PC-3 (cell line): ENCODE results near the gene CROCC. TPM values are rescaled to one million over a fixed set of nuclear protein-coding genes. Genes with fewer than 3 reads are reported as not detected.
"Not testable (repeated sequence)": the region's sequence is repeated elsewhere in the genome, so short reads cannot be mapped to it uniquely, and the experiment has no call there.

ENCODE experiments used
- ATAC-seq: fragments of 200-7000 bp; cut with Tn5 transposase; 2 replicates; pipeline ENCODE4 v1.9.1; 2020; ENCODE audit warnings: mild to moderate bottlenecking, moderate library complexity
- BruUV-seq: library from RNA; stranded (reverse); fragments of 400-500 nt; replicated peaks from 2 replicates; lab custom pipeline; 2021; lab: Mats Ljungman, UMichigan
- CTCF ChIA-PET: fragments of 300-600 bp; sonication (Branson Sonifier 250); formaldehyde crosslinking; loops from one replicate; lab custom pipeline; 2022; ENCODE audit warnings: antibody characterized with exemption; lab: Charles Lee
- POLR2A ChIA-PET: fragments of 300-600 bp; sonication (Branson Sonifier 250); formaldehyde crosslinking; loops from one replicate; lab custom pipeline; 2022; ENCODE audit warnings: antibody characterized with exemption; ENCODE audit not compliant: unreplicated experiment; lab: Charles Lee
- DNase-seq: peaks from one replicate; pipeline ENCODE4 v3.0.0-alpha.2; 2015
- H2AFZ ChIP-seq: fragments of 300-600 bp; sonication (generic); 2 replicates; pipeline ENCODE4 v1.6.0; 2016; ENCODE audit warnings: antibody characterized with exemption, low read length
- H3F3A ChIP-seq: fragments of 300-600 bp; sonication (generic); one replicate; pipeline ENCODE4 v1.6.0; 2017; ENCODE audit warnings: antibody characterized with exemption, low read length, control low read depth, mild to moderate bottlenecking; ENCODE audit not compliant: unreplicated experiment
- H3K27ac ChIP-seq: fragments of 300-600 bp; sonication (generic); 2 replicates; pipeline ENCODE4 v1.5.1; 2016; ENCODE audit warnings: mild to moderate bottlenecking, low read length
- H3K27me3 ChIP-seq: fragments of 300-600 bp; sonication (generic); 2 replicates; pipeline ENCODE4 v1.6.1; 2016; ENCODE audit warnings: low read length, mixed read lengths
- H3K36me3 ChIP-seq: fragments of 300-600 bp; sonication (generic); 2 replicates; pipeline ENCODE4 v1.6.1; 2016; ENCODE audit warnings: low read depth, mixed run types, low read length, mixed read lengths
- H3K4me1 ChIP-seq: fragments of 300-600 bp; sonication (generic); 2 replicates; pipeline ENCODE4 v1.5.1; 2016; ENCODE audit warnings: low read length; ENCODE audit not compliant: insufficient read depth
- H3K4me2 ChIP-seq: fragments of 300-600 bp; sonication (generic); 2 replicates; pipeline ENCODE4 v1.6.0; 2016; ENCODE audit warnings: low read length
- H3K4me3 ChIP-seq: fragments of 300-600 bp; sonication (generic); 2 replicates; pipeline ENCODE4 v1.5.1; 2016; ENCODE audit warnings: mild to moderate bottlenecking, low read length, mixed read lengths
- H3K79me2 ChIP-seq: fragments of 300-600 bp; sonication (generic); 2 replicates; pipeline ENCODE4 v1.6.1; 2017; ENCODE audit warnings: low read length, mixed read lengths
- H3K9ac ChIP-seq: fragments of 300-600 bp; sonication (generic); 2 replicates; pipeline ENCODE4 v1.6.0; 2016; ENCODE audit warnings: mild to moderate bottlenecking, low read length
- H3K9me2 ChIP-seq: fragments of 300-600 bp; sonication (generic); replicated peaks from 2 replicates; pipeline ENCODE4 v1.6.1; 2016; ENCODE audit warnings: mixed run types, low read length, mixed read lengths
- H3K9me3 ChIP-seq: fragments of 300-600 bp; sonication (generic); 2 replicates; pipeline ENCODE4 v1.6.1; 2016; ENCODE audit warnings: low read length, mixed read lengths
- H4K20me1 ChIP-seq: fragments of 300-600 bp; sonication (generic); 2 replicates; pipeline ENCODE4 v1.6.1; 2016; ENCODE audit warnings: low read length, mixed read lengths
- EZH2 ChIP-seq: fragments of 300-600 bp; sonication (generic); IDR thresholded peaks from one replicate; pipeline ENCODE4 v1.6.1; 2017; ENCODE audit warnings: antibody characterized with exemption, mild to moderate bottlenecking, low read length; ENCODE audit not compliant: unreplicated experiment
- EZH2phosphoT487 ChIP-seq: fragments of 300-600 bp; sonication (generic); IDR thresholded peaks from 2 replicates; pipeline ENCODE4 v1.6.1; 2018; ENCODE audit warnings: mild to moderate bottlenecking, antibody characterized with exemption, low read length, borderline replicate concordance
- intact Hi-C: fragments of 100-400 bp; cut with micrococcal nuclease; formaldehyde crosslinking; loops from 2 replicates; pipeline ENCODE4 v1.9.0; 2023
- total RNA-seq: library from RNA; depleted of rRNA; stranded (reverse); fragments of >200 nt; gene quantifications from 2 replicates; pipeline ENCODE4 v1.2.3, GENCODE V29; 2014
- TF ChIP-seq, protein P1 (sequence below): fragments of 300-600 bp; sonication (generic); conservative IDR thresholded peaks from 2 replicates; pipeline ENCODE4 v1.5.1; 2017; ENCODE audit warnings: antibody characterized with exemption, low read depth, mild to moderate bottlenecking, low read length

Gene CROCC
- total RNA-seq, 1 experiment from 2014 or later = 24.6 TPM

DNA sequence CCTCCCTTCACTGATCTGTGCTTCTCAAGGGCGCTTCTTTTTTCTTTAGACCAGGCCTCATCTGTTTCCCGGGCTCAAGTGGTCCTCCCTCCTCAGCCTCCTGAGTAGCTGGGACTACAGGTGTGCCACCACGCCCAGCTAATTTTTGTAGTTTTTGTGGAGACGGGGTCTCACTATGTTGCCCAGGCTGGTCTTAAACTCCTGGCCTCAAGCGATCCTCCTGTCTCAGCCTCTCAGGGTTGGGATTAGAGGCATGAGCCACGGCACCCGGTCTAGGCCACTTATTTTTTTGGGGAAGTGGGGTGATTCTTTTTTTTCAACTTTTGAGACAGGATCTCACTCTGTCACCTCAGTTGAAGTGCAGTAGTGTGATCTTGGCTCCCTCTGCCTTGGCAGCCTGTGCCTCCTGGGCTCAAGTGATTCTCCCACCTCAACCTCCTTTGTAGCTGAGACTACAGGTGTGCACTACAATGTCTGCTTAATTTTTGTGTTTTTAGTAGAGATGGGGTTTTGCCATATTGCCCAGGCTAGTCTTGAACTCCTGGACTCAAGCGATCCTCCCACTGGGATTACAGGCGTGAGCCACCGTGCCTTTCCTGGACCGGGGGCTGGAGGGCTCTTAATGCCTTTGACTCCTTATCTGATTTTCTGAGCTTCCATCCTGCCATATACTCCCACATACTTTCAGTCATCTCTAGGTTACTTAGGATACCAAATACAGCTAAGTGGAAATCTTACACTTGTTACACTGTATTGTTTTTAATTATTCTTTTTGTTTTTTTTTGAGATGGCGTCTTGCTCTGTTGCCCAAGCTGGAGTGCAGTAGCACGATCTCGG, 39.8 kb downstream of the CROCC start:
- Histone ChIP-seq H3K9me3 (no peaks in the 10 kb centered on the region), H2AFZ (0 out of 2 replicates have a peak overlapping the region, but pooled peaks have one; percentile 16), H3K4me2 (peak overlapping the region; percentile 70), H3K4me3 (peak overlapping the region; percentile 55; the same call in 1 of the 2 replicates), H3K4me1 (no peaks in the 10 kb centered on the region), H3K27me3 (no peaks in the 10 kb centered on the region), H4K20me1 (no peaks in the 10 kb centered on the region), H3K9me2 (no peaks in the 10 kb centered on the region), H3K9ac (peak overlapping the region; percentile 50; the same call in 1 of the 2 replicates), H3K27ac (no peak overlapping the region), H3K36me3 (no peaks in the 10 kb centered on the region), H3K79me2 (no peaks in the 10 kb centered on the region), H3F3A (no peaks in the 10 kb centered on the region)
- ChIA-PET POLR2A (no interaction called here), CTCF (interaction anchor here (0.5 to 1.2 kb wide), 7 partner anchors 10 to 341 kb away, joined by 3 to 6 read pairs (median 4); no protein-coding TSS in a partner anchor)
- TF ChIP-seq EZH2phosphoT487 (no peak), EZH2 (no peak)
- TF ChIP-seq, protein P1, sequence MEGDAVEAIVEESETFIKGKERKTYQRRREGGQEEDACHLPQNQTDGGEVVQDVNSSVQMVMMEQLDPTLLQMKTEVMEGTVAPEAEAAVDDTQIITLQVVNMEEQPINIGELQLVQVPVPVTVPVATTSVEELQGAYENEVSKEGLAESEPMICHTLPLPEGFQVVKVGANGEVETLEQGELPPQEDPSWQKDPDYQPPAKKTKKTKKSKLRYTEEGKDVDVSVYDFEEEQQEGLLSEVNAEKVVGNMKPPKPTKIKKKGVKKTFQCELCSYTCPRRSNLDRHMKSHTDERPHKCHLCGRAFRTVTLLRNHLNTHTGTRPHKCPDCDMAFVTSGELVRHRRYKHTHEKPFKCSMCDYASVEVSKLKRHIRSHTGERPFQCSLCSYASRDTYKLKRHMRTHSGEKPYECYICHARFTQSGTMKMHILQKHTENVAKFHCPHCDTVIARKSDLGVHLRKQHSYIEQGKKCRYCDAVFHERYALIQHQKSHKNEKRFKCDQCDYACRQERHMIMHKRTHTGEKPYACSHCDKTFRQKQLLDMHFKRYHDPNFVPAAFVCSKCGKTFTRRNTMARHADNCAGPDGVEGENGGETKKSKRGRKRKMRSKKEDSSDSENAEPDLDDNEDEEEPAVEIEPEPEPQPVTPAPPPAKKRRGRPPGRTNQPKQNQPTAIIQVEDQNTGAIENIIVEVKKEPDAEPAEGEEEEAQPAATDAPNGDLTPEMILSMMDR = no peak
- DNase-seq (no peak), ATAC-seq (no peak)
- BruUV-seq = TSS peak; percentile 54
- intact Hi-C loops = loop anchor here (5.0 kb wide), 1 partner anchor 41 kb away; no protein-coding TSS in a partner anchor

DNA sequence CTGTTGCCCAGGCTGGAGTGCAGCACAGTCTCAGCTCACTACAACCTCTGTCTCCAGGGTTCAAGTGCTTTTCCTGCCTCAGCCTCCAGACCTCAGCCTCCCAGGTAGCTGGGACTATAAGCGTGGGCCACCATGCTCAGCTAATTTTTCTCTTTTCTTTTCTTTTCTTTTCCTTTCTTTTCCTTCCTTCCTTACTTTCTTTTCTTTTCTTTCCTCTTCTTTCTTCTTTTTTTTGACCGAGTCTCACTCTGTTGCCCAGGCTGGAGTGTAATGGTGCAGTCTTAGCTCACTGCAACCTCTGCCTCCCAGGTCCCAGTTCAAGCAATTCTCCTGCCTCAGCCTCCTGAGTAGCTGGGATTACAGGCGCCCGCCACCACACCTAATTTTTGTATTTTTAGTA, 42.4 kb downstream of the CROCC start:
- CTCF ChIA-PET = interaction anchor here (0.6 to 0.7 kb wide), 2 partner anchors 82 to 261 kb away, joined by 8 to 9 read pairs; no protein-coding TSS in a partner anchor
- BruUV-seq = not testable (repeated sequence)

DNA sequence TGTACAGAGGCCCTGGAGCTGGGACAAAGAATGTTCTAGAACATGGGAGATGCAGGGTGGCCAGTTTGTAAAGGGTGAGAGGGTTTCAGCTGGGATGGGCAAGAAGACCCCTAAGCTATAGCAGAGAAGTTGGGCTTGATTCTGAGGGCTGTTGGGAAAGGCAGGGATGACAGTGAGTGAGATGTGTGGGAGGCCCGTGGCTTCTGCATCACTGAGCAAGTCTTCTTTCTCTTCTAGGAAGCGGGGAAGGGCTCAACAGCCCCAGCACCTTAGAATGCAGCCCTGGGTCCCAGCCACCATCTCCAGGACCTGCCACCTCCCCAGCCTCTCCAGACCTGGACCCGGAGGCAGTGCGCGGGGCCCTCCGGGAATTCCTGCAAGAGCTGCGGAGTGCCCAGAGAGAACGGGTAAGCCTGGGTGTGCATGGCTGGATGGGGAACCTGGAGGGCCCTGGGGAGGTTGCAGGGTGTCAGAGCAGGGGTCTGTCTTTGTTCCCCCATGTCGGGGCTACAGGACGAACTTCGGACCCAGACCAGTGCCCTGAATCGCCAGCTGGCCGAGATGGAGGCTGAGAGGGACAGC, 43.8 kb downstream of the CROCC start:
- no peaks in the 10 kb centered on the region for H3K36me3 ChIP-seq
- DNase-seq (no peak), ATAC-seq (no peak)
- H3K4me2 ChIP-seq = no peak overlapping the region
- TF ChIP-seq EZH2phosphoT487 (no peak), EZH2 (no peak)
- TF ChIP-seq, protein P1 = no peak
- H2AFZ ChIP-seq = no peak overlapping the region
- no peaks in the 10 kb centered on the region for H4K20me1 ChIP-seq
- H3K27ac ChIP-seq = no peak overlapping the region
- no peaks in the 10 kb centered on the region for H3F3A ChIP-seq
- ChIA-PET CTCF (no interaction called here), POLR2A (interaction anchor here (0.6 kb wide), 1 partner anchor 1171 kb away, joined by 21 read pairs; no protein-coding TSS in a partner anchor)
- no peaks in the 10 kb centered on the region for H3K9me2 ChIP-seq
- H3K9me3 ChIP-seq = no peaks in the 10 kb centered on the region
- no peak overlapping the region for H3K9ac ChIP-seq
- no peaks in the 10 kb centered on the region for H3K79me2 ChIP-seq
- no peaks in the 10 kb centered on the region for H3K27me3 ChIP-seq
- no peak overlapping the region for H3K4me3 ChIP-seq
- intact Hi-C loops = no loop called here
- H3K4me1 ChIP-seq = no peaks in the 10 kb centered on the region
- BruUV-seq = no TSS peak

More for the DNA sequence above, 42.4 kb downstream of the CROCC start:
- H3K27ac ChIP-seq, H3K79me2 ChIP-seq, H3K9me3 ChIP-seq, H3F3A ChIP-seq, H4K20me1 ChIP-seq, H3K4me3 ChIP-seq, POLR2A ChIA-PET, H2AFZ ChIP-seq, H3K4me1 ChIP-seq, H3K4me2 ChIP-seq, H3K27me3 ChIP-seq, H3K36me3 ChIP-seq, H3K9me2 ChIP-seq, ATAC-seq, DNase-seq, H3K9ac ChIP-seq: not testable (repeated sequence)
- intact Hi-C loops = loop anchor here (5.0 kb wide), 1 partner anchor 38 kb away; no protein-coding TSS in a partner anchor
